ENCODE results near the gene TUBA4B.

GRCh38 chr2:219289195-219289536, 36.1 kb downstream of the TUBA4B start:
- TF ChIP-seq POLR2A (IDR thresholded peaks at IDR 0.05) (no peak), CTCF (IDR thresholded peaks at IDR 0.05) (no peak)

Data from body of pancreas (tissue), 4 donors.